Loucy (cell line): ENCODE results near the gene SPATA20.
A peak's percentile ranks its signal among the peaks of the same experiment; 100 is the strongest.

ENCODE experiments used
- H2AFZ ChIP-seq: fragments of 200-600 bp; sonication (generic); 2 replicates; pipeline ENCODE4 v1.6.0; 2016; ENCODE audit warnings: antibody characterized with exemption, mild to moderate bottlenecking, low read length, moderate library complexity
- H3F3A ChIP-seq: fragments of 200-600 bp; 2 replicates; pipeline ENCODE4 v1.6.0; 2016; ENCODE audit warnings: antibody characterized with exemption, low read depth, mild to moderate bottlenecking
- H3K27me3 ChIP-seq: fragments of 200-600 bp; sonication (generic); 2 replicates; pipeline ENCODE4 v1.6.1; 2014; ENCODE audit warnings: low read length, mild to moderate bottlenecking; ENCODE audit not compliant: insufficient read depth, poor library complexity, severe bottlenecking
- H3K36me3 ChIP-seq: fragments of 200-600 bp; sonication (generic); 2 replicates; pipeline ENCODE4 v1.6.1; 2016; ENCODE audit warnings: low read length; ENCODE audit not compliant: insufficient read depth
- H3K4me1 ChIP-seq: fragments of 200-600 bp; sonication (generic); 2 replicates; pipeline ENCODE4 v1.5.1; 2014; ENCODE audit warnings: low read length, mild to moderate bottlenecking; ENCODE audit not compliant: insufficient read depth, poor library complexity, severe bottlenecking
- H3K4me2 ChIP-seq: fragments of 200-600 bp; sonication (generic); 2 replicates; pipeline ENCODE4 v1.6.0; 2014; ENCODE audit warnings: antibody characterized with exemption, low read length, low read depth, mild to moderate bottlenecking; ENCODE audit not compliant: poor library complexity, severe bottlenecking
- H3K4me3 ChIP-seq: fragments of 200-600 bp; sonication (generic); 2 replicates; pipeline ENCODE4 v1.5.1; 2014; ENCODE audit warnings: low read length, mild to moderate bottlenecking, mixed read lengths; ENCODE audit not compliant: poor library complexity, severe bottlenecking
- H3K79me2 ChIP-seq: fragments of 200-600 bp; sonication (generic); 2 replicates; pipeline ENCODE4 v1.6.1; 2014; ENCODE audit warnings: low read length; ENCODE audit not compliant: insufficient read depth
- H3K9ac ChIP-seq: fragments of 200-600 bp; sonication (generic); 2 replicates; pipeline ENCODE4 v1.6.0; 2014; ENCODE audit warnings: mild to moderate bottlenecking, low read depth, low read length, moderate library complexity; ENCODE audit not compliant: poor library complexity, severe bottlenecking
- H3K9me2 ChIP-seq: fragments of 200-600 bp; sonication (generic); replicated peaks from 2 replicates; pipeline ENCODE4 v1.6.1; 2016; ENCODE audit warnings: low read depth, low read length, mixed read lengths
- H3K9me3 ChIP-seq: fragments of 200-600 bp; sonication (generic); 2 replicates; pipeline ENCODE4 v1.6.1; 2014; ENCODE audit warnings: mild to moderate bottlenecking, antibody characterized with exemption, low read length, low read depth; ENCODE audit not compliant: insufficient read depth
- H4K20me1 ChIP-seq: fragments of 200-600 bp; sonication (generic); 2 replicates; pipeline ENCODE4 v1.6.0; 2014; ENCODE audit warnings: antibody characterized with exemption, low read length, mild to moderate bottlenecking; ENCODE audit not compliant: insufficient read depth, poor library complexity, severe bottlenecking
- EZH2phosphoT487 ChIP-seq: fragments of 200-600 bp; IDR thresholded peaks from 2 replicates; pipeline ENCODE4 v1.6.1; 2018; ENCODE audit warnings: antibody characterized with exemption, mild to moderate bottlenecking, moderate library complexity, borderline replicate concordance
- TF ChIP-seq, protein P1 (sequence below): fragments of 200-600 bp; sonication (generic); conservative IDR thresholded peaks from 2 replicates; pipeline ENCODE4 v1.5.1; 2014; ENCODE audit warnings: mild to moderate bottlenecking, antibody characterized with exemption, low read length

The SPATA20 gene

GRCh38 chr17:50559674-50560184 lies 12.8 kb downstream of the SPATA20 start:
- no peak overlapping the region for H3K9ac ChIP-seq
- no peak overlapping the region for H2AFZ ChIP-seq
- no peaks in the 10 kb centered on the region for H3F3A ChIP-seq
- H3K36me3 ChIP-seq: no peaks in the 10 kb centered on the region
- H3K4me1 ChIP-seq: peaks cover 10% of the 10 kb centered on the region
- TF ChIP-seq, protein P1, sequence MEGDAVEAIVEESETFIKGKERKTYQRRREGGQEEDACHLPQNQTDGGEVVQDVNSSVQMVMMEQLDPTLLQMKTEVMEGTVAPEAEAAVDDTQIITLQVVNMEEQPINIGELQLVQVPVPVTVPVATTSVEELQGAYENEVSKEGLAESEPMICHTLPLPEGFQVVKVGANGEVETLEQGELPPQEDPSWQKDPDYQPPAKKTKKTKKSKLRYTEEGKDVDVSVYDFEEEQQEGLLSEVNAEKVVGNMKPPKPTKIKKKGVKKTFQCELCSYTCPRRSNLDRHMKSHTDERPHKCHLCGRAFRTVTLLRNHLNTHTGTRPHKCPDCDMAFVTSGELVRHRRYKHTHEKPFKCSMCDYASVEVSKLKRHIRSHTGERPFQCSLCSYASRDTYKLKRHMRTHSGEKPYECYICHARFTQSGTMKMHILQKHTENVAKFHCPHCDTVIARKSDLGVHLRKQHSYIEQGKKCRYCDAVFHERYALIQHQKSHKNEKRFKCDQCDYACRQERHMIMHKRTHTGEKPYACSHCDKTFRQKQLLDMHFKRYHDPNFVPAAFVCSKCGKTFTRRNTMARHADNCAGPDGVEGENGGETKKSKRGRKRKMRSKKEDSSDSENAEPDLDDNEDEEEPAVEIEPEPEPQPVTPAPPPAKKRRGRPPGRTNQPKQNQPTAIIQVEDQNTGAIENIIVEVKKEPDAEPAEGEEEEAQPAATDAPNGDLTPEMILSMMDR: no peak
- TF ChIP-seq EZH2phosphoT487: no peak
- no peaks in the 10 kb centered on the region for H3K9me3 ChIP-seq
- H3K79me2 ChIP-seq: no peaks in the 10 kb centered on the region
- H3K4me2 ChIP-seq: peak overlapping the region; percentile 87
- no peaks in the 10 kb centered on the region for H4K20me1 ChIP-seq
- H3K9me2 ChIP-seq: no peaks in the 10 kb centered on the region
- no peak overlapping the region for H3K4me3 ChIP-seq
- peaks cover 21% of the 10 kb centered on the region for H3K27me3 ChIP-seq

- H3K9ac ChIP-seq: peak within 1 kb of the TSS; percentile 35
Observed at GRCh38 chr17:50560185-50560824, 13.3 kb downstream of the SPATA20 start, which contains the start of gene CACNA1G. TSS of gene CACNA1G (plus strand) at chr17:50560715. CDS start at chr17:50561460, 745 bp downstream.

GRCh38 chr17:50560931-50561745 lies 14.2 kb downstream of the SPATA20 start:
- H3K9me2 ChIP-seq: no peaks in the 10 kb centered on the region
- H3K9me3 ChIP-seq: no peaks in the 10 kb centered on the region
- peak overlapping the region; percentile 66 for H3K4me3 ChIP-seq
- H4K20me1 ChIP-seq: no peaks in the 10 kb centered on the region
- H3K36me3 ChIP-seq: no peaks in the 10 kb centered on the region
- peak overlapping the region; percentile 35 for H3K9ac ChIP-seq
- H3F3A ChIP-seq: no peaks in the 10 kb centered on the region
- no peaks in the 10 kb centered on the region for H3K79me2 ChIP-seq
- peak overlapping the region; percentile 63; the same call in 1 of the 2 replicates for H2AFZ ChIP-seq
- peaks cover 10% of the 10 kb centered on the region for H3K4me1 ChIP-seq
- peak overlapping the region; percentile 87 for H3K4me2 ChIP-seq
- peaks cover 21% of the 10 kb centered on the region for H3K27me3 ChIP-seq
- TF ChIP-seq, protein P1: no peak
- no peak for TF ChIP-seq EZH2phosphoT487

More at GRCh38 chr17:50560185-50560824, 13.3 kb downstream of the SPATA20 start, which contains the start of gene CACNA1G:
- H3K4me1 ChIP-seq: peaks cover 10% of the 10 kb centered on the region
- H4K20me1 ChIP-seq: no peaks in the 10 kb centered on the region
- TF ChIP-seq, protein P1: no peak
- no peak for TF ChIP-seq EZH2phosphoT487
- peak within 1 kb of the TSS; percentile 66 for H3K4me3 ChIP-seq
- peak within 1 kb of the TSS; percentile 63; the same call in 1 of the 2 replicates for H2AFZ ChIP-seq
- H3F3A ChIP-seq: no peaks in the 10 kb centered on the region
- H3K9me2 ChIP-seq: no peaks in the 10 kb centered on the region
- H3K36me3 ChIP-seq: no peaks in the 10 kb centered on the region
- peaks cover 21% of the 10 kb centered on the region for H3K27me3 ChIP-seq
- no peaks in the 10 kb centered on the region for H3K79me2 ChIP-seq
- H3K4me2 ChIP-seq: peak within 1 kb of the TSS; percentile 87
- H3K9me3 ChIP-seq: no peaks in the 10 kb centered on the region
